IPS-15b (cell line): ENCODE measurements around the gene CRIP1.

ENCODE experiments used
- H3K27me3 ChIP-seq: one replicate; pipeline ENCODE4 v1.6.1; 2013; ENCODE audit warnings: low read length; ENCODE audit not compliant: control insufficient read depth, insufficient read depth
- H3K36me3 ChIP-seq: one replicate; pipeline ENCODE4 v1.6.1; 2013; ENCODE audit warnings: low read length; ENCODE audit not compliant: control insufficient read depth, insufficient read depth
- H3K4me1 ChIP-seq: one replicate; pipeline ENCODE4 v1.6.1; 2013; ENCODE audit warnings: mild to moderate bottlenecking, low read length; ENCODE audit not compliant: control insufficient read depth, insufficient read depth
- H3K4me3 ChIP-seq: one replicate; pipeline ENCODE4 v1.5.1; 2013; ENCODE audit warnings: low read depth, low read length
- H3K9ac ChIP-seq: one replicate; pipeline ENCODE4 v1.6.1; 2013; ENCODE audit warnings: low read depth, mild to moderate bottlenecking, low read length
- H3K9me3 ChIP-seq: one replicate; pipeline ENCODE4 v1.6.1; 2013; ENCODE audit warnings: mild to moderate bottlenecking, low read length; ENCODE audit not compliant: control insufficient read depth, insufficient read depth

CRIP1 gene

DNA sequence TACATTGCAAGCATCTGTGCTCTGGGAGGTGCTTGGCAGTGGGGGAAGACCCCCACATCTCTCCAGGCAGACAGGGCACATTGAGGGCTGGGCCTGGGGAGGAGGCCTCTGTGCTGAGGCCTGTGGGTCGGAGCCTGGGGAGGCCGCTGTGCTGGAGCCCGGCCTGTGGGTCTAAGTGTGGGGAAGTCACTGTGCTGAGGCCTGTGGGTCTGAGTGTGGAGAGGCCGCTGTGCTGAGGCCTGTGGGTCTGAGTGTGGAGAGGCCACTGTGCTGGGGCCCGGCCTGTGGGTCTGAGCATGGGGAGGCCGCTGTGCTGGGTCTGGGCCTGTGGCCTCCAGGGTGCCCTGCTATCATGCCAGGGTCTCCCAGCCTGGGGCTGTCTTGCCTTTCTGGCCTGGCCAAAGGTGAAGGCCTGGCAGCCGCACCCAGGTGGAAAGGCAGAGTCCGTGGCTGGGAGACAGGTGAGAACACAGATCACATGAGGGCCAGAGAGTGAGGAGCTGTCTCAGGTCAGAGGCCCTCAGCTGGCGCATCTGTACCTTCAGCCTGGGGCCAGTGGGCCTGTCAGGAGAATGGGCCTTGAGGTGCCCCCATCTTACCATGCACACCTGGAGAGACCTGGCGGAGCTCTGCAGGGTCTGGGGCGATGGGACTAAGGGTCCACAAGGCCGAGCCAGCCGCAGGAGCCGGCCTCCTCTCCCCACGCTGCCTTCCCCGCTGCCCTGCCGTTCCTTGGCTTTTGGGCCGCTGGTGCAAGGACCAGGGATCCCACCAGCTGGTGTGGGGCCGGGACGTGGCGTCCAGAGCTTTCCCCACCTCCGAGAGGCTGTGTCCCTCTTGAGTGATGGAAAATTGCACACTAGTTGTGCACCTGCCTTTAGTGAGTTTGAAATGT lies 30.7 kb upstream of the CRIP1 start:
- no peaks in the 10 kb centered on the region for H3K4me1 ChIP-seq
- H3K9me3 ChIP-seq: no peaks in the 10 kb centered on the region
- H3K9ac ChIP-seq: no peak overlapping the region
- no peak overlapping the region for H3K4me3 ChIP-seq
- no peaks in the 10 kb centered on the region for H3K27me3 ChIP-seq
- peaks cover 63% of the 10 kb centered on the region for H3K36me3 ChIP-seq

DNA sequence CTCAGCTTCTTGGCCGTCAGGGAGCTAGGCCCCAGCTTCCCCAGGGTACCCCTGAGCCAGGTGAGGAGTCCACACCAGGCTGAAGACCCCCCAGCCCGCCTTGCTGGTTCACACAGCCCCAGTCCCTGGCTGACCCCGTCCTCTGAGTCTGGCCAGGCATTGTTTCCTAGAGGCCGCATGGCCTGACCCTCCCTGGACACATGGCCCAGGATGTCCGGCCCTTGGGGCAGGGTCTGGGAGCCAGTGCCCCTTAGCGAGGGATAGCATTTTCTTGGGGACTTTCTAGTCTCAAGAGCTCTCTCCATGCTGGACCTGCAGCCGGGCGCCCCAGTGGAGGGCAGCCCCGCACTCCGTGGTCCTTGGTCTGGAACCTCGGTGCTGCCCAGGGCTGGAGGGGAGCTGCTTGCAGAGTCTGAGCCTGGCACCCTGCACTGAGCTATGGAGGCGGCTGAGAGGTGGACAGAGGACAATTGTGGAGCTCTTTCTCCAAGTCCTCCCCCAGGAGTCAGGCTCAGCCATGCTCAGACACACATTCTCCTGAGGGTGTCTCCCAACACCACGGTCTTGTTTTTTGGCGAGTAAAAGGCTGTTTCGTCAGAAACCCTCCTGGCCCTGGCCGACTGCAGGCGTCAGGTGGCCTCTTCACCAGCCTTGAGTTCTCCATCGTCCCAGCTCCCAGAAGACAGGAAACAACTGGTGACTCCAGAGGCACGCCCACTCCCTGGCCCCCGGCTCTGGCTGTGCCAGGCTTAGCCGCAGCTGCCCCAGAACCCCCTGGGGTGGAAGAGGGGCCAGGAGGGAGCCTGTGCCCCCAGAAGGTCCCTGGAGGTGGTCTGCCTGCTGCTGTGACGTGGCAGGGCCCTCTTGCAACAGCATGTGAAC lies 29.7 kb upstream of the CRIP1 start:
- H3K4me1 ChIP-seq: no peaks in the 10 kb centered on the region
- peaks cover 66% of the 10 kb centered on the region for H3K36me3 ChIP-seq
- H3K4me3 ChIP-seq: no peak overlapping the region
- H3K9ac ChIP-seq: no peak overlapping the region
- no peaks in the 10 kb centered on the region for H3K9me3 ChIP-seq
- H3K27me3 ChIP-seq: no peaks in the 10 kb centered on the region

DNA sequence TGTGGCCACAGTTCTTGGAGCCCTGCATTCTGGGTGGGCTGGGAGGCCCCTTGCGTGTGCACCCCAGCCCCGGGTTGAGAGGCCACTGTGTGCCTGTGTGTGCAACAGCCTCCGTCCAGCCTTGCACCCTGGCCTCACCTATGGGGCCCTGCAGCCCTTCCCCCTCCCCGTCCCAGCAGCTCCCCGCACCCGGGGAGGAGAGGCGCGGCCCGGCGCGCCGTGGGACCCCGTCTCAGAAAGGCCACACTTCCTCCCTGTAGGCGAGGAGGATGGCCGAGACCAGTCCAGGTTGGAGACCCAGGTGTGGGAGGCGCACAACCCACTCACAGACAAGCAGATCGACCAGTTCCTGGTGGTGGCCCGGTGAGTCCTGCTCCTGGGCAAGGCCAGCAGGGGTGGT lies 28.7 kb upstream of the CRIP1 start:
- no peaks in the 10 kb centered on the region for H3K9me3 ChIP-seq
- H3K36me3 ChIP-seq: peaks cover 62% of the 10 kb centered on the region
- H3K9ac ChIP-seq: peak overlapping the region; percentile 8
- H3K4me1 ChIP-seq: no peaks in the 10 kb centered on the region
- no peaks in the 10 kb centered on the region for H3K27me3 ChIP-seq
- H3K4me3 ChIP-seq: no peak overlapping the region

GRCh38 chr14:105458571-105458970 lies 28.1 kb upstream of the CRIP1 start:
- Histone ChIP-seq H3K9ac (peak overlapping the region; percentile 8), H3K36me3 (peaks cover 65% of the 10 kb centered on the region), H3K27me3 (no peaks in the 10 kb centered on the region), H3K9me3 (no peaks in the 10 kb centered on the region), H3K4me1 (no peaks in the 10 kb centered on the region), H3K4me3 (no peak overlapping the region)

DNA sequence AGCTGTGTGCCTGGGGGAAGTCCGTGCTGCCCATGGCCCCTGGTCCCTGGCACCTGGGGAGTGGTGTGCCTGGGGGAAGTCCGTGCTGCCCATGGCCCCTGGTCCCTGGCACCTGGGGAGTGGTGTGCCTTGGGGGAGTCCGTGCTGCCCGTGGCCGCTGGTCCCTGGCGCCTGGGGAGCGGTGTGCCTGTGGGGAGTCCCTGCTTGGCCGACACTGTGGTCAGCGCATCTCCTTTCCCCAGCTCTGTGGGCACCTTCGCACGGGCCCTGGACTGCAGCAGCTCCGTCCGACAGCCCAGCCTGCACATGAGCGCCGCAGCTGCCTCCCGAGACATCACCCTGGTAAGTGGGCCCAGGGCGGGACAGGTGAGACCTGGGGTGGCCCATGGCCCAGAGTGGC lies 26.6 kb upstream of the CRIP1 start:
- no peaks in the 10 kb centered on the region for H3K4me1 ChIP-seq
- no peak overlapping the region for H3K4me3 ChIP-seq
- H3K9me3 ChIP-seq: no peaks in the 10 kb centered on the region
- H3K9ac ChIP-seq: no peak overlapping the region
- H3K27me3 ChIP-seq: no peaks in the 10 kb centered on the region
- H3K36me3 ChIP-seq: peaks cover 66% of the 10 kb centered on the region

DNA sequence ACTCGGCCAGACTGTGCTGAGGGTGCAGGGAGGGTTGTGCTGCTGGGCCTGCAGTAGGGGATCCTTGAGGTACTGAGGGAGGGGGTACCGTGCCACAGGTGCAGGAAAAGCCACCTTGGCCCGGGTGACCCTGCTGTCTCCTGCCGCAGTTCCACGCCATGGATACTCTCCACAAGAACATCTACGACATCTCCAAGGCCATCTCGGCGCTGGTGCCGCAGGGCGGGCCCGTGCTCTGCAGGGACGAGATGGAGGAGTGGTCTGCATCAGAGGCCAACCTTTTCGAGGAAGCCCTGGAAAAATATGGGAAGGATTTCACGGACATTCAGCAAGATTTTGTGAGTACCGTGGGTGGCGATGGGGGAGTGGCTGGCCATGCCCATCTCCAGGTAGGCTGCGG lies 26.1 kb upstream of the CRIP1 start:
- H3K4me3 ChIP-seq: no peak overlapping the region
- no peak overlapping the region for H3K9ac ChIP-seq
- no peaks in the 10 kb centered on the region for H3K4me1 ChIP-seq
- H3K9me3 ChIP-seq: no peaks in the 10 kb centered on the region
- peaks cover 66% of the 10 kb centered on the region for H3K36me3 ChIP-seq
- H3K27me3 ChIP-seq: no peaks in the 10 kb centered on the region

DNA sequence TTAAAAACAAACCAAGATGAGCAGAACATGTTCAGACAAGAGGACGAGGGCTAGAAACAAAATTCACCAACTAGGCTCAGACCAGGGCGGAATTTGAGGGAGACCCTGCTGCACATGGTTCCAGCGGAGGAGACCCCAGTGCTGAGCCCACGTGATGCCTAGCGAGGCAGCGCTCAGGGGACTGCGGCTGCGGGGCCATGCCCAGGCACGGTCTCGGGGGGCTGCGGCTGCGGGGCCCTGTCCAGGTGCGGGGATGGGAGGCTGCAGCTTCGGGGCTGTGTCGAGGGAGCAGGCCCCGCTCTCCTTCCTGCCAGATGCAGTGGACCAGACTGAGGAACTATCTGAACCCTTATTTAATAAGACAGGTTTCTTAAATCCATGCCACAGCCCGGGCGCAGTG lies 24.8 kb upstream of the CRIP1 start:
- H3K27me3 ChIP-seq: no peaks in the 10 kb centered on the region
- H3K36me3 ChIP-seq: peaks cover 65% of the 10 kb centered on the region
- H3K9me3 ChIP-seq: no peaks in the 10 kb centered on the region
- H3K4me3 ChIP-seq: no peak overlapping the region
- H3K9ac ChIP-seq: no peak overlapping the region
- no peaks in the 10 kb centered on the region for H3K4me1 ChIP-seq

GRCh38 chr14:105464501-105464900 lies 22.2 kb upstream of the CRIP1 start:
- no peaks in the 10 kb centered on the region for H3K4me1 ChIP-seq
- H3K9ac ChIP-seq: no peak overlapping the region
- H3K27me3 ChIP-seq: no peaks in the 10 kb centered on the region
- H3K9me3 ChIP-seq: no peaks in the 10 kb centered on the region
- H3K36me3 ChIP-seq: peaks cover 76% of the 10 kb centered on the region
- no peak overlapping the region for H3K4me3 ChIP-seq

DNA sequence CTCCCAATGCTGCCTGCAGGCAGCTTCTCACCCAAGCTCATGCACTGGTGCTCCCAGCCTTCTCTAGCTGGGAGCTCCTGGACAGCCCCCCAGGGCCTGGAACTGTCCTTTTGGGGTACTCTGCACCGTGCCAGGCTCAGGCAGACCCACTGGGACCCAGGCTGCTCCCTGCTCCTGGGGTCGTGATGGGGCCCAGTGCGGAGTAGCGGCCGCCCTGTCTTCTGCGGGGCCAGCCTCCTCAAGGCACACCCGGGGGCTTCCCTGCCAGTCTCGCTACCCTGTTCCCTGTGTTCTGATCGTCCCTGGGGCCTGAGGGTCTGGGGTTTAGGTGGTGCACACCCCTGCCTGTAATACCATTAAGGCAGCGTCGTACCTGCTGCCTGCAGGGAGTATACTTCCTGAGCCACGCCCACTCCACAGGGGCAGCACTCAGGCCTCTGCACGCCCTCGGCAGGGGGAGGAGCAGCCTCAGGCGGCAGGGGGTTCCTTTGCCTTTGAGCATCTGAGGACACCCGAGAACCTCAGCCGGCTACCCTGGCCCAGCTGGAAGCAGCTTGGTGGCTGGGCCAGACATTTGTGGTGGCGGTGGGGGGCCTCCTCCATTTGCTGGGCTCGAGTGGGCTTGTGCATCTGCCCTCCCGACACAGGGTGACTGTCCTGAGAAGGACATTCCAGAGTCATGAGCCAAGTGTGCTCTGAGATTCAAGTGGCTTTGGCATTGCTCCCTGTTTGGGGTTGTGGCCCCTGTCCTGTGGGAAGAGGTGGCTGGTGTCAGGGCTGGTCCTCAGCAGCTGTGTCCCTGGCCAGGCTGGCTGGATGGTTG lies 21.3 kb upstream of the CRIP1 start:
- Histone ChIP-seq H3K36me3 (peaks cover 73% of the 10 kb centered on the region), H3K9ac (no peak overlapping the region), H3K4me1 (no peaks in the 10 kb centered on the region), H3K4me3 (no peak overlapping the region), H3K27me3 (no peaks in the 10 kb centered on the region), H3K9me3 (no peaks in the 10 kb centered on the region)

GRCh38 chr14:105466531-105467248 lies 20.0 kb upstream of the CRIP1 start:
- Histone ChIP-seq H3K27me3 (no peaks in the 10 kb centered on the region), H3K4me3 (no peak overlapping the region), H3K4me1 (no peaks in the 10 kb centered on the region), H3K9ac (no peak overlapping the region), H3K9me3 (no peaks in the 10 kb centered on the region), H3K36me3 (peaks cover 61% of the 10 kb centered on the region)
